ENCODE data around the gene PRAMEF2.
"Not testable (repeated sequence)": the region's sequence is repeated elsewhere in the genome, so short reads cannot be mapped to it uniquely, and the experiment has no call there.

GRCh38 chr1:12899186-12899585, 42.3 kb downstream of the PRAMEF2 start:
- not testable (repeated sequence) for TF ChIP-seq CTCF, POLR2A (IDR thresholded peaks at IDR 0.05)
